ENCODE results near the gene GPR135.

The GPR135 gene

GRCh38 chr14:59465316-59466135, at the start of gene GPR135:
TSS of gene GPR135 (minus strand) at chr14:59465380. CDS start at chr14:59465226, 154 bp downstream.
- DNase-seq, result no peak

GRCh38 chr14:59511916-59512575, 46.9 kb upstream of the GPR135 start:
- peak; percentile 19 for DNase-seq

DNA sequence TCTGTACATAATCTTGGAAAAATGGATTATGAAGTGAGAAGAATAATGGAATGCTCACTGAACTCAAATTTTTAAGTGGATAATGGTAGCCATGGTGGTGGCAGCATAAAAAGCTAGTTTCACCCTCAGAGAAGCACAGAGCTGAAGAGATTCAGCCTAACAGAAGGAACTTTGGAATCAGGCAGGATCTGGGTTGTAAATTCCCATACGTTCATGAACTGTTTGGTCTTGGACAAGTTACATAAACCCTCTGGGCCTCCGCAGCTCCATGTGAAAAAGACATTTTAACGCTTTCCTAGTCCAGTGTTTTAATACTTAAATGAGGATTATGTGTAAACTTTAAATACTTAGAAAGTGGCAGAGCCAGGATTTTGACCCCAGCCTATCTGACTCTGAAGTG, 45.8 kb upstream of the GPR135 start:
- no peak for DNase-seq

DNA sequence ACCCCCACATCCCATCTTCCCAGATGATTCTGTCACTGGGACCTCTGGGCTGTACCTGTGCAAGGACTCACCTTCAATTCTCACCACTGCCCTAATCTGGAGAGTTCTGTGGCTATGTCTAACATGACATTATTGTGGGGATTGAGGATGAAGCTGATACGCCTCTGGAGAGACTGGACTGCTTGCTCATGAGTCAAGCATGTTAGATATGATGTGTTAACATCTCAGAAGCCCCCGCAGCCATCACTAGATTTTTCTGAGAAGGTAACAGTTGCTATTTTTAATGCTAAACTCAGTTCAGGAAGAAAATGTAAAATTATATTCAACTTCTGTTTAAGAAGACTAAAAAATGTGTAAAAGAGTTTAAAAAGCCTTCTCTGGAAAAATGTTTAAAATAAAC, 44.8 kb upstream of the GPR135 start:
- DNase-seq, result no peak

DNA sequence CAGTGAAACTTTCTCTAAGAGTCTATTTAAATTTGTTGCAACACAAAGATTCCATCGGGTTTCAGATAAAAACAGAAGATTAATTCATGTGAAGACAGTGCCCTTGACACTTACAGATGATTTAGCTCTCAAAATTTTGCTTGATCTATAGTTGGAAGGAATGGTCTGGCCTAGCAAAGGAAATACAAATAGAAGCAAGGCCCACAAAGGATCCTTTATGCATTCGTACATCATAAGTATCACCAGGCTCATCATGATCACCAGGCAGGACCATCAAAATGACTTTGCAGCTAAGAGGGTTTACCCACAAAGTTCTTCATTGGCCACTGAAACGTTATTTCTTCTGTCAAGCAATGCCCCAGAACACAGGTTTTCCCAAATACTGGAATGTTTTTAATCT, 43.9 kb upstream of the GPR135 start:
- DNase-seq, result no peak

DNA sequence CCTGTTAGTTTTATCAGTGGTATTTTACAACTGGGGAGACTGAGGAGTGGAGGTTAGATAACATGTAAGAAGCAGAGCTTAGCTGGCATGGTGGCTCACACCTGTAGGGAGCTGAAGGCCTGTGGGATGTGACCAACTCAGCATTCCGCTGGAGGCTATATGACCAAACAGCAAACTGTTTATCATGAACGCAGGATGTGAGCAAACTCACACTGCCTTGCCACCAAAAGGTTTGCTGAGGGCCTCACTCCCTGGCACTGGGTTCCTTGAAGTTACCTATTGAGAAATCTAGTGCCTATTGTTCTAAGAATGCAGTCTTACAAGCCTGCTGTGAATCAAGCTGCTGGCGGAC, 42.5 kb upstream of the GPR135 start:
- DNase-seq, result no peak

DNA sequence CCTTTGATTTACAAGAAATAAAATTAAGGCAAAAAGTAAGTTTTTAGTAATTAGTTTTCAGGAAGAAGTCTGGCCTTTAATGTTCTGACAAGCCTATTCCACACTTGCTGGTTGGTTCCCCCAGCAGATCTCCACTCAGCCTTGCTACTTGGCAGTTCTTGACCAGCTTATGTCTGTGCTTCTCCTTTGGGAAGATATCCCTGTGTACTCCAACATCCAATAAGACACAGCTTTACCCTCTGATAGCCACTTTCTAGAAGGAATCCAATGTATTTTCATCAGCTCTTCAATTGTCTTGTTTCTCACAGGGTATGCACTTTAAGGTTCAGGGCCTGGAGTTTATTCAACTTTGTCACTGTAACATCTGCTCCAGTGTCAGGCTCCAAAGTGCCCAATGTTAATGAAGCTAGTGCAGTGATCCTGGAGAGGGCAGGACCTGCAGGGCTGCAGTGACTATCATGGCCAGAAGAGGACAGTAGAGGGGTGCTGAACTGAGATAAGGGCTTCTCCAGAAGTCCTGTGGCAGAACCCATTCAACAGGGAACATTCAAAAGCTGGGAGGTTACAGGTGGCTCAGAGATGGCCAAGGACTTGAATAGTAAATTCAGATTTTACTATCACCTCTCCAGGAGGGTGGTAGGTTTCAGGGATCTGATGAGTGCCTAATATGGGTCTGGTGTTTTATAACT, 42.0 kb upstream of the GPR135 start:
- peak; percentile 67 for DNase-seq

- no peak for DNase-seq
Measured at GRCh38 chr14:59503256-59503655, 38.1 kb upstream of the GPR135 start.

- DNase-seq, result no peak
Measured at GRCh38 chr14:59500732-59501131, 35.6 kb upstream of the GPR135 start.

GRCh38 chr14:59492384-59492783, 27.2 kb upstream of the GPR135 start:
- no peak for DNase-seq

DNA sequence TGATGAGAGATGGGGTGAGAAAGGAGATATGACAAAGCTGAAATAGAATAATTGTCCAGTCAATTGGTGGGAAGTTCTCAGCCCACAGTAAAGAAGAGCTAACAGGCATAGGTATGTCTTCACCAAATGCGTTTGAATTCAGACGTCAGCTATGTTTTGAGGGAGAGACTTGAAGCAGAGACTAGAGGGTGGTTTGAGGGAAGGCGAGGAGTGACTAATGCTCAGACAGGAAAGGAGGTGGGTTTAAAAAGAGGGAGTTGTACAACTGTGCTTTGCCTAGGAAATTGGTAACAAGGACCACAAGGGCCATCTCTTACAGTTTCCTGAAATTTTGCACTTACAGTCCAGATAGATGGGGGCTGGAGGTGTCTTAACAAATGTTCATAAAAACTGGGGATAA, 25.6 kb upstream of the GPR135 start:
- no peak for DNase-seq

GRCh38 chr14:59484639-59485175, 19.5 kb upstream of the GPR135 start:
- DNase-seq, result peak; percentile 52

DNA sequence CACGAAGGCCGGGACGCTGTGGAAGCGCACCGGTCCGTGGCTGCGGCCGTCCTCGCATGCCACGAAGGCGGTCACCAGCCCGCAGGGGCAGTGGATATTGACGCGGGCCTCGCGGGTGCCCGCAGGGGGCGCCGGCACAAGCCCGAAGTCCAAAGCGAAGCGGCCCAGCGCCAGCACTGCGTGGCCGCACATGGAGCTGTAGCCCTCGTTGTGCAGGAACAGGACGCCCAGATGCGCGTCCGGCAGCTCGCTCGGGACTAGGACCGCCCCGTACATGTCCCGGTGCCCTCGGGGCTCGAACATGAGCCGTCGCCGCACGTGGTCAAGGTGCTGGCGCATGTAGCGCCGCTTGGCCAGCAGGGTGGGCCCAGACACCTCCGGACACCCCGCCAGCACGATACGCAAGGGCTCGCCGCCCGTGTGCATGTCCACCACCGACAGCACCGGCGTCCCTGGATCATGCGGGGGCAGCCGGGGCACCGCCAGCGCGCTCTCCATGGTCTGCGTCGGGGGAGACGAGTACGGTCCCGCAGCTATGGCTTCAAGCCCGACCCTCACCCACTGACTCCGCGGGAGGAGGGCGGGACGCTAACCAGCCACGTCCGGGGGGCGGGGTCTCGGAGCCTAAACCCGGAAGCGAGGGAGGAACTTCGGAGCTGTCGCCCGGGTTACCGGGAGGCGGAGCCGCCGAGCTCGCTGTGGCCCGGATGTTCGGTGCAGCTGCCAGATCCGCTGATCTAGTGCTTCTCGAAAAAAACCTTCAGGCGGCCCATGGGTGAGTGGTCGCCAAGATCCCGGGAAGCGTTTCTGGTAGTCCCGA, 18.8 kb upstream of the GPR135 start, which contains the start of the genes JKAMP and L3HYPDH:
Gene JKAMP (plus strand): TSS at position 699 of the 820 bp plus-strand sequence. CDS start 73 bp downstream, at position 772.
Gene L3HYPDH (minus strand): TSS at position 590 of the 820 bp plus-strand sequence. CDS start 92 bp downstream, at position 498.
- DNase-seq, result peak; percentile 84

DNA sequence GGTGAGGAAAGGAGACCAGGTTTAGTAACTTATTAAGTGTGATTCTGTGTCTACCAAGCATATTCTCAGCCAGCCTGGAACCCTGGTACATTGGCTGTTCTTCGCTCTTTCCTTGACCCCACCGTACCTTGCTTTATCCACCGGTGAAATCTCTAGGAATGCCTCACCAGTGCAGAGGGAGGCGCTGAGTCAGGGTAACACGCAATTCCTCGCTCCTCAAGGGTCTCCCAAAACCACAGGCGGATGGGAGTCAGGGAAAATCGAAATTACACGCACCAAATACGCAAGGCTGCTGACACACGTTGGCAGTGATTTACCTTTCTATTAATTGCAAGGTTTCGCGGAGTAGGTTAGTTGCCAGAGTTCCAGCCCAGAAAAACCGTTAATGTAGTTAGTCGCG, 18.2 kb upstream of the GPR135 start:
- peak; percentile 83 for DNase-seq

GRCh38 chr14:59482541-59483331, 17.6 kb upstream of the GPR135 start:
- peak; percentile 96 for DNase-seq

DNA sequence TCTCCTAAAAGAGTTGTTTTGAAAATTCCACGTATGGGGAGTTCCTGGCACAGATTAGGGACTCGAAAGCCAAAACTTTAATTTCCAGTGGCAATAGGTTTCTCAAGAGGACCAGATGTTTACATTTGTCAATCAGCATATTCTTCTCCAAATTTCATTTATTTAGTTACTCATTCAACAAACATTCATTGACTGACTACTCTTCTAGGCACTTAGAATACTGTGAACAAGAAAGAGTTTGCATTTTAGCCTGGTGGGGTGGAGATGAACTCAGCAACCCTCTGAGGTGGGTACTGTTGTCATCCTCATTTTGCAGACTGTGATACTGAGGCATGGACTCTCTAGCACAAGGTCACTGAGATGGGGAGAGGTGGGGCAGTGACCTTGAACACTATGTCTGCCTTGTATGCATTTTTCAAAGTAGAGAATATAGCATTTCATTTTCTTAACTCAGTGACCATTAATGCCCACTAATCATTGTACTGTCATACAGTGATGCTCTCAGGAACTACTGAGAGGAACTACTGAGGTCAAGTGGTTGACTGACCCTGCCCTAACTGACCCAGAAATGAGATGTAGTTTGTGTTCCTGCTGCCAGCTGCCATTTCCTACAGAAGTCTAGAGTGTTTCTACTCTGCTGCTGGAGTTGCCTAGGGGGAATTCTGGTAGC, 16.8 kb upstream of the GPR135 start:
- peak; percentile 83 for DNase-seq

DNA sequence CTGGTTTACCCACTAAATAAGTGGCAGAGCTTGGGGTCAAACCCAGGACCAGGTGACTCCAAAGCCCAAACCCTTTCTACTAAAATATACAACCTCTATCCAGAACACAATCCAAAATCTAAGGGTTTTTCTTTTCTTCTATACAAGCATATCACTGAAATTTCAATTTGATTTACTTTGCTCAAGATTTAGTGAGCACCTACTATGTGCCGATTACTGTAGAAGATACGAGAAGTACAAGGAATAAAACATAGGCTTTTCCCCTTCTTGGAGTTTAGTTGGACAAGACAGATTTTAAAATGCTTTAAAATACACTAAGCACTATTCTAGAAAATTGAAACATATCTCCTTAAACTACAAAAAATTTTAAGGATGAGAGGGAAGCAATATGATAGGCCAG, 16.2 kb upstream of the GPR135 start:
- DNase-seq, result no peak

GRCh38 chr14:59480166-59480565, 15.0 kb upstream of the GPR135 start:
- DNase-seq, result no peak

- DNase-seq, result no peak
Measured at GRCh38 chr14:59478540-59478939, 13.4 kb upstream of the GPR135 start.

DNA sequence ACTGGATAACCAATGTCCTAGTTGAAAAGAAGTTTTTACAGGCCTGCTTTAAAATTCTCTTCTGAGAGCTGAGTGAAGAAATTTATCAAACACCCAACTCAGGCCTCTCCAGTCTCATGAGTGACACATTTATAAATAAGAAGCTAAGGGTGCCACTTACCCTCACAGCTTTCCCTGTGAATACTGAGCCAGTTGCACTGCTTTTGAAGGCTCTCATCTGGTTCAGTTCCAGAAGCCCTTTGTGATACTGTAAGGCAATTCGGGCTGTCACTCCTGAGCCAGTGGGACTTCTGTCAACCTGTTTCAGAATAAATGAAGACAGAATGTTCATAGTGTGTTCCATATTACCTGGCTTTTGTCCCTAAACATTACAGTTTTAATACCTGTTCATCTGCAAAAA, 10.5 kb upstream of the GPR135 start:
- DNase-seq, result no peak

DNA sequence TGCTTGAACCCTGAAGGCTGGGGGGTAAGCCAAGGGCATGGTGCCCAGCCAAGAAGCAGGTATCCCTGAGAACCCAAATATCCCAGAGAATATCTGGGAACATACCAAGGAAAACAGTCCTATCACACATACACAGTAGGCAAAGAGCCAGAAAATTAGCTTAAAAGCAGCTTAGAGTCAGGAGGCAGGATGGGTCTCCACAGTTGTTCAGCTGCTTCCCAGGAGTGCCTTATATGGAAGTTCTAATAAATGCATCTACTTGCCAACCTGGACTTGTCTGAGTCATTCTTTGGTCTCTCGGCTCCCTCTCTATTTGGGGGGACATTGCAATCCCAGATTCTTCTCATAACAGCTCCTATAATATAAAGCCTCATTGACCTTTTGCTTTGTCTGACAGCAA, 9.0 kb upstream of the GPR135 start:
- DNase-seq, result peak; percentile 42

Measured in kidney glomerular epithelial cell (primary cell).